ENCODE data around the gene C2CD2.

Gene C2CD2

GRCh38 chr21:41861255-41861654, 92.6 kb downstream of the C2CD2 start:
- no peak for DNase-seq

- DNase-seq, result no peak
These were observed 94.4 kb downstream of the C2CD2 start for GRCh38 chr21:41859297-41859980.

DNA sequence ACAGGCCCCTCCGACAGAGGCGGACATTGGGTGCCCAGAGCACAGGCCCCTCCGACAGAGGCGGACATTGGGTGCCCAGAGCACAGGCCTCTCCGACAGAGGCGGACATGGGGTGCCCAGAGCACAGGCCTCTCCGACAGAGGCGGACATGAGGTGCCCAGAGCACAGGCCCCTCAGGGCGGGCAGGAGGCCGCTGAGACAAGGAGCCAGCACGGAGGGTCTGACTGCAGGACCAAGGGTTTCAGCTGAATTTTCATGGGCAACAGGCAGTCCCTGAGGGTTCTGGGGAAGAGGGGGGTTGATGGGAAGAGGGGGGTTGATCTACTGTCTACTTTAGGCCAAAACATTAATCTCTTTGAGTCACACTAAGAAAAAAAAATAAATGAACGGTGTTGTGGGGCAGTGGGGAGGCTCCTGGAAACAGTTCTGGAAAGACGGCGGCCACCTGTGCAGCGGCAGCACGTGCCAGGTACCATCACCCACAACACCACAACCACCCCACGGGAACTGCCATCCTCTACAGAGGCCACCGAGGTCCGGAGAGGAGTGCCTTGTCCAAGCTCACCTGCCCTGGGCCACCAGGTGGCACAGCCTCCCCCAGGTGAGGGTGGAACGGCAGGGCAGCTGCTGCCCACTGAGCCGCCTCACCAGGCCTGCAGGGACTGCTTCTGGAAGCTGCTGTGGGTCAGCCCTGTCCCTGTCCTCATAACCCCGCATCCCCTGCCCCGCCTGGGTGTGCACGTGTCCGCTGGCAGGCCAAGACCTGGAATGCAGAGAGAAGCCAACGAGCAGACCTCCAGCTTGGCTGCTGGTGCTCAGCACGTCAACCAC, 95.1 kb downstream of the C2CD2 start:
- DNase-seq, result no peak

DNA sequence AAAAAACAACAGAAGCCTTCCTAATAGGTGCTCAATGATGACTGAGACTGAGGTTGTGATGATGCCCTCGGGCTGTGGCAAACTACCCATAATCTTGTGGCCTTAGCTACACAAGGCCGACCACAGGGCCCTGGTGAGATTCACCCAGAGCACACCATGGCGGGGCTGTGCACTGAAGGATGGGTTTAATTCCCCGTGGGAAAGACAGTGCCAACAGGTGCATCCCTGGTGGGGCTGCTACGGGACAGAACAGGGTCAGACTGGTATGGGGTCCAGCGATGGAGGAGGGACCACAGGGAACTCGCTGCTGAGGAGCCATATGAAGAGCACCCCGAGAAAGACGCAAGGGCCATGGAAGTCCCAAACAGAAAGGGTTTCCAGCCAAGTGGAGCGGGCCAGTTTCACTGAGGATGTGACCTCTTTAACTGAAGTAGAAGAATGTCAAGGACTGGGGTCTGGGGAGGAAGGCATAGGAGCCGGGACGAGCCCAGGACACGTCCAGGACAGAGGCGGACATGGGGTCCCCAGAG, 96.0 kb downstream of the C2CD2 start:
- no peak for DNase-seq

- no peak for DNase-seq
These were observed 97.2 kb downstream of the C2CD2 start for GRCh38 chr21:41856572-41856971.

DNA sequence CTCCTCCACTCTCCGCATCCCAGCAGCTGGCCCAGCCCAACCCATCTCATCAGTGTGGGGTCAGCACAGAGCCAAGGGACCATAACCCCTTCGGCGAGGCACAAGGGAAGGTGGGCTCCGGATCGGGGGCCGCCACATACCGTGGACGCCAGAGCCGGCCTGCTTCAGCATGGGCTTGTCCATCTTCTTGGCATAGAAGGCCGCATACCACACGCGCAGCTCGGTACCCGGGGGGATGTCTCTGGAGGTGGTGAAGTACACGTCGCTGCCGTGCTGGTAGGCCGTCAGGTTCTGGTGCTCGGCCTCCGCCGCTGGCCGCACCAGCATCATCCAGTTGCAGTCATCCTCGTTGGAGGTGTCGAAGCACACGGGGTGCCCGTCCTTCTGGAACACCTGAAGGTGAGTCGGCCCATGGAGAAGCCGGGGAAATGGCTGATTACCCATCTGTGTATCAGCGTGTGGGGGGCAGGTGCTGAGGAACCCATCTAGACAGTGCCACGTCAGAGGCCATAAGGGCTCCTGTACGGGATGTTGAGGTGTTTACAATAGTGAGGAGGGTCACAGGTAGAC, 99.3 kb downstream of the C2CD2 start:
- no peak for DNase-seq

DNA sequence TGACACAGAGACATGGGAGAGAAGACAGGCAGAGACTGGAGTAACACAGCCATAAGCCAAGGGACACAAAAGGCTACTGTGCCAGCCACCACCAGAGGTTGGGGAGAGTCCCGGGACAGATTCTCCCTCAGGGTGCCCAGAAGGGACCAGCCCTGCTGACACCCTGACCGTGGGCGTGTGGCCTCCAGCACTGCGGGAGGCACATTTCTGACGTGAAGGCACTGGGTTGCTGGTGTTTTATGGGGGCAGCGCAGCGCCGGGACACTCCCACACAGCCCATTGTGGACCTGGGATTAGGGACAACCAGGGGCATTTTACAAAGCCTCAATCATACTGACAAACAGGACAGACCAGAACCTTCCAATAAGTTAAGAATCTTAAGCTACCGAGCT, 100.9 kb downstream of the C2CD2 start:
- no peak for DNase-seq

GRCh38 chr21:41852151-41852928, 101.5 kb downstream of the C2CD2 start:
- DNase-seq, result no peak

DNA sequence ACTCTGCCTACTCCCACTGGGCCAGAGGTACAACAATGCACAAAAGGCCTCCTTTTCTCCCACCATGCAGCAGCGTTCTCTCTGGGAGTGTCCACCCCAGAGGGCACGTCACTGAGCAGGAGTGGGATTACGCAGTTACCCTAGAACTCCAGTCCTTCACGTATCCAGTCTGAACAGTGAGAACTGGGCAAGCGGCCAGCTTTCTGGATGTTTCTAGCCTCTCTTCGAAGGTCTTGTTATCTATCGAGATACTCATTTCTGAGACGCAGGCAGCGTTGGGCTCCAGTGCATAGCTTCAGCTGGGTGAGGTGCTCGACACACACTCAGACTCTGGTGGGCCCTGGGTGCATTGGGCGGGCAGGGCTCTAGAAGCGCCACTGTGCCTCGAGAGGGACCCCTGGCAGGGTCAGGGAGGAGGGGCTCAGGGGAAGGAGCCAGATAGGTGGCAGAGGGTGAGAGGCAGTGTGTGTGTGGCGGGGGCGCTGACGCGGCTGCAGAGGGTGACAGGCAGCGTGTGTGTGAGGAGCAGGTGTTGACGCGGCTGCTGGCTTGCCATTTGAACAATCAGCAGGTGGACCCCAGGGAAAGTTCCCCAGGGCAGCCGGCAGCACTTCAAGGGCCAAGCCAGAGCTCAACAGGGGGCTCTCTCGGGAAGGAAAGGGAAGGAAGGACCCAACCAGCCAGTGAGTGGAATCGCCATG, 102.6 kb downstream of the C2CD2 start:
- DNase-seq, result no peak

- no peak for DNase-seq
These were observed 103.7 kb downstream of the C2CD2 start for GRCh38 chr21:41850085-41850484.

DNA sequence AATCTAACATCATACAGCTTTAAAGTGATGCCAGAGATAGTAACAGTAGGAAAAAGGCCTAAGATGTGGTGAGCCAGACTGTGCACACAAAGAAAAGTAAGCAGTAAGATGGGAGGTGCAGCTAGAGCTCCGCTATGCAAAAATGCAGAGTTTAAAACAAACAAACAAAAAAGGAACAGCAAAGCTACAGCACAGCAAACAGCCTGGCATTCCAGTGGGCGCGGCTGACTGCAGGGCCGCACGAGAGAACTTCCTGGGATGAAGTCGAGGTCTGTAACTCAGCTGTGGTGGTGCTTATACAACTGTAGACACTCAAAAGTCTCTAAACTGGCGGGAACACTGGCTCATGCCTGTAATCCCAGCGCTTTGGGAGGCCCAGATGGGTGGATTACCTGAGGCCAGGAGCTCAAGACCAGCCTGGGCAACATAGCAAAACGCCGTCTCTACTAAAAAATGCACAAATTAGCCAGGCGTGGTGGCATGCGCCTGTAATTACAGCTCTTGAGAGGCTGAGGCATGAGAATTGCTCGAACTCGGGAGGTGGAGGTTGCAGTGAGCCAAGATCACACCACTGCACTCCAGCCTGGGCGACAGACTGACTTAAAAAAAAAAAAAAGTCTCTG, 104.7 kb downstream of the C2CD2 start:
- no peak for DNase-seq

- DNase-seq, result no peak
These were observed 105.3 kb downstream of the C2CD2 start for GRCh38 chr21:41848533-41848932.

- DNase-seq, result peak in 1 of 2 experiments; percentile 2
These were observed 106.6 kb downstream of the C2CD2 start for GRCh38 chr21:41847066-41847804.

DNA sequence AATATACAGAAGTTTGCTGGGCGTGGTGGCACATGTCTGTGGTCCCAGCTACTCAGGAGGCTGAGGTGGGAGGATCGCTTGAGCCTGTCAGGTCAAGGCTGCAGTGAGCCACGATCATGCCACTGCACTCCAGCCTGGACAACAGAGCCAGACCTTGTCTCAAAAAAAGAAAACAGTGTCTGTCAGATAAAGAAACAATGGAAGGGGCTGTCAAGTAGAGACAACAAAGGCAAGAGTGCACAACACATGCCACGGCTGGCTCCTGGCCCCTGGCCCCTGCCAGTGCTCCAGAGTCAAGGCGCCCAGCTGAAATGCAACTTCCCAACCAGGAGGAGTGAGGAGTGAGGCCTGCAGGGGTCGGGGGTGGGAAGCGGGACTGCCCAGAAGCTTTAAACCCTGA, 107.3 kb downstream of the C2CD2 start:
- no peak for DNase-seq

GRCh38 chr21:41846033-41846317, 107.8 kb downstream of the C2CD2 start:
- DNase-seq, result no peak

DNA sequence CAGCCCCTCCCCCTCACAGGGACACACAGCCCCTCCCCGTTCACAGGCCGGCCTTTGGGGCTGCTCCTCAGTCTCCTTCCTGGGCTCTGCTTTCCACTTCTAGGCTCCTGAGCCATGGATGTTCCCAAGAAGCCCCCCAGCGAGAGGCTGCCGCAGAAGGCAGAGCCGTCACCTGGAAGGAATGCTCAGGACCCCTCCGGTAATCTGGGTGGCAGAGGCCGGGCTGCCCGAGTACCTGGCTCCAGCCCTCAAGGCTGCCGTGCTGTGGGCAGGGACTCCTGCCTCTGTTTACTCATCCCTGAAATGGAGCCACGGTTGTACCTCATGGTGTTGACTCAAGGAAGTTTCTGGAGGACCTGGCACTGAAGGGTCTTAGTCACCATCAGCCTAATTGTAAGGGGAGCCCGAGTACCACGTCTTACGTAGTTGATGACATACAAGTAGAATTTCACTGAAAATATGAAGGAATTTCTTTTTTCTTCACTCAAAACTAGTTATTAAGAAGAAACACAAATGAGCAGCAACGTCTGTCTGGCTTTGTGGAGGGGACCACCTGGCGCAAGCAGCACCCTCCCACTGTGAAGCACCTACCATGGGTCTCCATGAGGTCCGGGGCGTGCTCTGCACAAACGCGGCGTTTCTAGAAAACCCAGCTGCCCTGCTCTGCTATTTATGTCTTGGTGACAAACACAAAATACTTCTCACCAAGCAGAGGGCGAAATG, 108.3 kb downstream of the C2CD2 start:
- DNase-seq, result no peak

DNA sequence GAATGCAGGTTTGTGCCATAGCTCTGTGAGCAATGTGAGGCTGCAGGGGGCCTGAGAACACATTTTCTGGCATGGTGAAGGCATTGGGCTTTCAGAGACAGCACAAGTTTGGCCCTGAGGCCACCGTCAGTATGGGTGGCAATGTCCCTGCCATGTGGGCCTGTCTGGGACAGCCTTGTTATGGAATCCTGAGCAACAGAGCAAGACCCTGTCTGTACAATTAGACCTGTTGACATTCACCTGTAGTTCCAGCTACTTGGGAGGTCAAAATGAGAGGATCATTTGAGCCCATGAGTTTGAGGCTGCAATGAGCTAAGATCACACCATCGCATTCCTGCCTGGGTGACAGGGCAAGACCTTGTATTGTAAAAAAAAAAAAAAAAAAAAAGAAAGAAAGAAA, 110.2 kb downstream of the C2CD2 start:
- no peak for DNase-seq

- DNase-seq, result no peak
These were observed 112.9 kb downstream of the C2CD2 start for GRCh38 chr21:41840880-41841279.

GRCh38 chr21:41839387-41840000, 114.3 kb downstream of the C2CD2 start:
- DNase-seq, result no peak

GRCh38 chr21:41837756-41838297, 116.0 kb downstream of the C2CD2 start:
- no peak for DNase-seq
